HG03571 (cell line): ENCODE results near the gene KDM6A.
"Not testable (repeated sequence)": the region's sequence is repeated elsewhere in the genome, so short reads cannot be mapped to it uniquely, and the experiment has no call there.

Experiments
- ATAC-seq: cut with Tn5 transposase; IDR thresholded peaks from one replicate; pipeline ENCODE4 v1.9.1; 2021; ENCODE audit not compliant: unreplicated experiment

The KDM6A gene

GRCh38 chrX:45003085-45003484 lies 130.1 kb downstream of the KDM6A start:
- no peak for ATAC-seq

- no peak for ATAC-seq
Observed at GRCh38 chrX:45006002-45006800, 133.2 kb downstream of the KDM6A start.

GRCh38 chrX:45007598-45007997 lies 134.6 kb downstream of the KDM6A start:
- ATAC-seq, result no peak

- no peak for ATAC-seq
Observed at GRCh38 chrX:45009371-45010000, 136.5 kb downstream of the KDM6A start.

- ATAC-seq, result no peak
Observed at GRCh38 chrX:45011131-45011530, 138.1 kb downstream of the KDM6A start.

GRCh38 chrX:45011597-45011996 lies 138.6 kb downstream of the KDM6A start:
- no peak for ATAC-seq

GRCh38 chrX:45017946-45018345 lies 145.0 kb downstream of the KDM6A start:
- no peak for ATAC-seq

- no peak for ATAC-seq
Observed at GRCh38 chrX:45022150-45022549, 149.2 kb downstream of the KDM6A start.

GRCh38 chrX:45024501-45024900 lies 151.5 kb downstream of the KDM6A start:
- ATAC-seq, result no peak

- ATAC-seq, result no peak
Observed at GRCh38 chrX:45026036-45026435, 153.0 kb downstream of the KDM6A start.

- no peak for ATAC-seq
Observed at GRCh38 chrX:45031830-45032378, 158.9 kb downstream of the KDM6A start.

GRCh38 chrX:45035071-45035470 lies 162.1 kb downstream of the KDM6A start:
- ATAC-seq, result no peak

- ATAC-seq, result no peak
Observed at GRCh38 chrX:45036161-45036560, 163.2 kb downstream of the KDM6A start.

GRCh38 chrX:45040137-45040536 lies 167.1 kb downstream of the KDM6A start:
- ATAC-seq, result not testable (repeated sequence)

- no peak for ATAC-seq
Observed at GRCh38 chrX:45046417-45046816, 173.4 kb downstream of the KDM6A start.

GRCh38 chrX:45050558-45050957 lies 177.6 kb downstream of the KDM6A start:
- ATAC-seq, result no peak

GRCh38 chrX:45056428-45057145 lies 183.6 kb downstream of the KDM6A start:
- ATAC-seq, result no peak

GRCh38 chrX:45059906-45060305 lies 186.9 kb downstream of the KDM6A start:
- ATAC-seq, result not testable (repeated sequence)

GRCh38 chrX:45063319-45064095 lies 190.5 kb downstream of the KDM6A start:
- no peak for ATAC-seq

GRCh38 chrX:45068569-45068968 lies 195.6 kb downstream of the KDM6A start:
- no peak for ATAC-seq
